ENCODE measurements around the gene ATF7.

- TF ChIP-seq POLR2AphosphoS5 (IDR thresholded peaks at IDR 0.05; ENCODE audit: borderline replicate concordance, low read depth, low read length) (no peak), EZH2 (IDR thresholded peaks at IDR 0.05) (no peak), FOXP2 (optimal IDR thresholded peaks at IDR 0.05; ENCODE audit: control extremely low read depth, extremely low read length, insufficient read depth) (no peak)
These were observed 38.8 kb upstream of the ATF7 start for GRCh38 chr12:53664936-53665335.
